ENCODE data around the gene GRIK4. TPM values are rescaled to one million over a fixed set of nuclear protein-coding genes. Genes with fewer than 3 reads are reported as not detected.

GRIK4 gene
- total RNA-seq, 4 donors from 2014 or later = 0.57 to 0.85 TPM; not detected in 2

DNA sequence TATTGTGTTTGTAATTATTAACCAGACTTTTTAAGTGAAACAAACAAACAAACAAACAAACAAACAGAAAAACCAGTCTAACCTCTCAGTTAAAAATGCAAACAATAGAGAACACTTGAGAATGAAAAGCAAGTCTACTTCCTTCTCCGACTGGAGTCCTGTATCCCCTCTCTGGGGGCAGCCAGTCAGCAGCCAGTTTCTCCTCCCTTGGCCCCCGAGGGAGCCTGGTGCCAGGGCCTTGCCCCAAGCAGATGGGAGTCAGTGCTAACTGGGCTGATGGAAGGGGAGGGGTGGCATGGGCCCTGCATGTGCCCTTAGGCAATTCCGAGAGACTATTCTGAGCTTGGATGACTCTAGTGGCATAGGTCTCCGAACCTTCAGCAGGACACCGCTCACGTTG, 137.2 kb downstream of the GRIK4 start:
- TF ChIP-seq, protein P1, sequence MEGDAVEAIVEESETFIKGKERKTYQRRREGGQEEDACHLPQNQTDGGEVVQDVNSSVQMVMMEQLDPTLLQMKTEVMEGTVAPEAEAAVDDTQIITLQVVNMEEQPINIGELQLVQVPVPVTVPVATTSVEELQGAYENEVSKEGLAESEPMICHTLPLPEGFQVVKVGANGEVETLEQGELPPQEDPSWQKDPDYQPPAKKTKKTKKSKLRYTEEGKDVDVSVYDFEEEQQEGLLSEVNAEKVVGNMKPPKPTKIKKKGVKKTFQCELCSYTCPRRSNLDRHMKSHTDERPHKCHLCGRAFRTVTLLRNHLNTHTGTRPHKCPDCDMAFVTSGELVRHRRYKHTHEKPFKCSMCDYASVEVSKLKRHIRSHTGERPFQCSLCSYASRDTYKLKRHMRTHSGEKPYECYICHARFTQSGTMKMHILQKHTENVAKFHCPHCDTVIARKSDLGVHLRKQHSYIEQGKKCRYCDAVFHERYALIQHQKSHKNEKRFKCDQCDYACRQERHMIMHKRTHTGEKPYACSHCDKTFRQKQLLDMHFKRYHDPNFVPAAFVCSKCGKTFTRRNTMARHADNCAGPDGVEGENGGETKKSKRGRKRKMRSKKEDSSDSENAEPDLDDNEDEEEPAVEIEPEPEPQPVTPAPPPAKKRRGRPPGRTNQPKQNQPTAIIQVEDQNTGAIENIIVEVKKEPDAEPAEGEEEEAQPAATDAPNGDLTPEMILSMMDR (IDR thresholded peaks at IDR 0.05; ENCODE audit: low read depth) = no peak

DNA sequence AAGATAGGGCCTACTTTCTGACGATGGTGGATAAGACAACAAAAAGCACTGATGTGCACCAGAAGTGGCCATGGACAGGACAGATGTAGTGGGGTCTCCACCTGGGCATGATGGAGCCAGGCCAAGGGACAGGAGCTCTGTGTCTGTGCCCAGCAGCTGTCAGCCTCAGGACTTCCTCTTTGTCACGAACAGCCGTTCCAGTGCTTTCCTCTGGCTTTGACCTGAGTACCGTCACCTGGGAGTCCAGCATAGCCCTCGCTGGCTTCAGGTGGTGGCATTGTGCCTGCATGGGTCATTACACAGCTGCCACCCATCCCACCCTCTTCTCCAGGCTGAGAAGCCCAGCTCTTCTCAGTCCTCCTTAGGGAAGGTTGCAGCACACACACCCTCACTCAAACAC, 137.8 kb downstream of the GRIK4 start:
- TF ChIP-seq, protein P1 (IDR thresholded peaks at IDR 0.05; ENCODE audit: low read depth) = no peak

DNA sequence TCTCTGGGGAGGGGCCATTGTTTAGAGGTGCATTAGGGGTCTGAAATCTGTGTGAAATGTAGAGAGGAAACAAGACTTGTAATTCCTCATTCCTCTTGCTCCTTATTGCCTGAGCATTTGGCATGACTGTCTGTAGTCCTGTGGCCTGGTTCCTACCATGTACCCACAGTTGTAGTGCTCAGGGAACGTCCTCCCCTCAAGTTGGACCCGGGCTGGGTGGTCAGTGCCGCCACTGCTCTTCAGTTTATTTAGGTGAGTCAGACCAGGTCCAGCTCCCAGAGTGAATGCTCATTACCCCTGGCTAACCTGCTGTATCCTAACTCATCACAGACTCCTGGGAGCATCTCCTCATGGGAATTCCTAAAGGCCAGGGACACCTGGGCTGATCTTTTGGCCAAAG, 139.8 kb downstream of the GRIK4 start:
- TF ChIP-seq, protein P1 (IDR thresholded peaks at IDR 0.05; ENCODE audit: low read depth) = no peak

DNA sequence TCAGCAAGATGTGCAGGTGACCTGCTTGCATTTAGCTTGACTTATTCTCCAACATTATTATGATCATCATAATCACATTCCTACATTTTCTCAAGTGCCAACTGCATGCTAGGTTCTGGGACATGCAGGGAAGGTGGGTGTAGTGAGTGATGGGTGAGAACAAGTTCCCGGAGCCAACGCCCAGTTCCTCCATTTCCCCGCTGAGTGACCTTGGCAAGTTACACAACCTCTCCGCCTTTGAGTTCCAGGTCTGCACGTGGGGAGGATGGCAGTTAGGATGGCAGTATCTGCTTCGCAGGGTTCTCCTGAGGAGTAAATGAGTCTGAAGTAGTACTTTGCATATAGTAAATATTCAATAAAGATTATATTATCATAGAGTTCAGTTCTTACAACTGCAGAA, 140.3 kb downstream of the GRIK4 start:
- TF ChIP-seq, protein P1 (IDR thresholded peaks at IDR 0.05; ENCODE audit: low read depth) = no peak

DNA sequence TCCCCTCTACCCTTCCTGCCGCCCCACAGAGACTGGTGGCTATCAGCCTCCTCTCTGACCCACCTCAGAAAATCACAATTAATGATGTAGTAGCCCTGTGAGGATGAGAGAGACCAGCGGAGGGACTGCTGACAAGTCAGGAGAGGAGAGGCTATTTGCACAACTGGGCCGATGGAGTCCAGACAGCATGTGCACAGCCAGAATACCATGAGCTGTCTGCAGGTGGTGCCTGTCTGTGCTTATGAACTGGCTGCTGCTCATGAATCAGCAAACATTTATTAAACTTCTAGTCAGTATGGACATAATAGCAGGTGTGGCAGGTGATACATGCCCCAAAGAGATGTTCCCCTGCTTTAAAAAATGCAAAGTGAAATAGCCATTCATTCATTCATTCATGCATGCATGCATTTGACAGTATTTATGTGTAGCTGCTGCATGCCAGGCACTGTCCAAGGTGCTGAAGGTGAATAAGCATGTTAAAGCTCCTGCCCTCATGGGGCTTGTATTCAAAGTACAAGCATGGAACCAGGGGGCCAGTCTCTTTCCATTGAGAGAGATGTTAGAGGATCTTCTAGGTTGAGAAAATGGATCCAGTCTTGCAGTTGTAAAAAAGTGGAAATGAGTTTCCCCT, 141.3 kb downstream of the GRIK4 start:
- TF ChIP-seq, protein P1 (IDR thresholded peaks at IDR 0.05; ENCODE audit: low read depth) = no peak

DNA sequence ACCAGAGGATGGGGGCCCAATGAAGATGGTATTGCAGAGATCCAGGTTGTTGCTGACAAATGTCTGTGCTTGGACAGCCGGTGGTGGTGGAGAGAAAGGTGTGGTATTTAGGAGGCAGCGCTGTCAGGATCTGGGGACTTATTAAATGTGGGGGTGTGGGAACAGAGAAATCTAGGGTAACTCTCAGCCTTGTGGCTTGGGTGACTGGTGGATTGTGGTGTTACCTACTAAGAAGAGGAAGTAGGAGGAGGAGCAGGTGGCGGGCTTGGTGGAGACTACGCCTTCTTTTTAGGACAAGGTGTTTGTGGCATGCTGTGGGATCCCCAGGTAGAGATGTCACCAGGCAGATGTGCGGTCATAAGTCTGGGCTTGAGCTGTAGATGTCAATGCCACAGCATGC, 144.0 kb downstream of the GRIK4 start:
- TF ChIP-seq, protein P1 (IDR thresholded peaks at IDR 0.05; ENCODE audit: low read depth) = no peak

DNA sequence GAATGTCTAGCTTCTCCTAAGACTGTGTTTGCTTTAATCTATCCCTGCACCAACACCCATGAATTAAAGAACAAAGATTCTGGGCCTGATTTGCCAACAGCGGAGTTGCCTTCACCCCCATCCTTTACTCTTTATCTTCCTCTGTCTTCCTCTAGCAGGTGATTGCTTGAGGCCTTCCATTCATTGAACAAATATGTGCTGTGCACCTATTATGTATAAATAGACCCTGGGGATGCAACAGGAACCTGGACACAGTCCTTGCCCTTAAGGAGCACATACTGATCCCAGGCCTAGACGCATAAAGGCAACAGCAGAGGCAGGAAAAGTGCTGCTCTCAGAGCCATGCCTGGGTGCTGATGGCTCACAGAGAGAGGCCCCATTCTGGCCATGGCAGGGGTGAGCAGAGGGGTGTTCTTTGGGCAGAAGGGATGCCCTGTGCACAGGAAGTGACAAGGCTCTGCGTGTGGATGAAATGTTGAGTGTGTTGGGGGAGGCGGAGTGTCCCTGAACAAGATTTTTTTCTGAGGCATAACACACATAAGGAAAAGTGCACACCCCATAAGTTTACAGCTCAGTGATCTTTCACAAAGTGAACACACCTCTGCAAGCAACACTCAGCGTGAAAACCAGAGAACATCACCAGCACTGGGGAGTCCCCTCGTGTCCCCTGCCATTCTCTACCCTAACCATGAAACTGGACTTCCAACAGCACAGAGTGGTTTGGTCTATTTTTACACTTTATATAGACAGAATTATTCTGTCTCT, 145.9 kb downstream of the GRIK4 start:
- TF ChIP-seq, protein P1 (IDR thresholded peaks at IDR 0.05; ENCODE audit: low read depth) = no peak
